Measurements from ENCODE around the gene CD300LG.

The CD300LG gene

GRCh38 chr17:43897831-43898230 lies 50.9 kb downstream of the CD300LG start:
- Mint-ChIP-seq H3K27ac (peak overlapping the region; percentile 75), H3K4me1 (peaks cover 44% of the 10 kb centered on the region), H3K27me3 (ENCODE audit: low read depth, poor library complexity) (peaks cover 4% of the 10 kb centered on the region), H3K4me3 (no peak overlapping the region), H3K36me3 (ENCODE audit: low read depth) (peaks cover 8% of the 10 kb centered on the region), H3K9me3 (no peaks in the 10 kb centered on the region)
- TF ChIP-seq CTCF (IDR thresholded peaks at IDR 0.05) = no peak
- DNase-seq = no peak

DNA sequence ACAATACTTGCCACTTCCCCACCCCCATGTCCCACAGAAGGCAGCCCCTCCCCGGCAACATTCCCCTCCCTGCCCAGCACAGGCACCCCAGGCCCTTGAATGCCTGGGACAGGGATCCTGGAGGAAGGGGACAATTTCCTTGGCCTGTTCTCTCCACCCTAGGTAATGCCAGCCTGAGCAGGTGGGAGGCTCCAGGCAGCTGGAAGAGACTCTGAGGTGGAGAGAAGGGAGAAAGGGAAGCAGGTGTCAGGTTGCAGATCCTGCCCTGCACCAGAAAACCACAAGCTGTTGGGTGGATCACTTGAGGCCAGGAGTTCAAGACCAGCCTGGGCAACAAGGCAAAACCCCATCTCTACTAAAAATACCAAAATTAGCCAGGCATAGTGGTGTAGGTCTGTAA lies 51.5 kb downstream of the CD300LG start:
- no peak overlapping the region for H3K27ac Mint-ChIP-seq
- no peaks in the 10 kb centered on the region for H3K9me3 Mint-ChIP-seq
- H3K27me3 Mint-ChIP-seq (ENCODE audit: low read depth, poor library complexity) = peaks cover 4% of the 10 kb centered on the region
- peak overlapping the region; percentile 18 for H3K4me3 Mint-ChIP-seq
- H3K36me3 Mint-ChIP-seq (ENCODE audit: low read depth) = peaks cover 8% of the 10 kb centered on the region
- TF ChIP-seq CTCF (IDR thresholded peaks at IDR 0.05) = no peak
- no peak for DNase-seq
- H3K4me1 Mint-ChIP-seq = peaks cover 44% of the 10 kb centered on the region

GRCh38 chr17:43900183-43900857 lies 53.3 kb downstream of the CD300LG start:
- Mint-ChIP-seq H3K4me3 (peak overlapping the region; percentile 76), H3K4me1 (peaks cover 58% of the 10 kb centered on the region), H3K27me3 (ENCODE audit: low read depth, poor library complexity) (peaks cover 4% of the 10 kb centered on the region), H3K9me3 (no peaks in the 10 kb centered on the region), H3K36me3 (ENCODE audit: low read depth) (peaks cover 8% of the 10 kb centered on the region), H3K27ac (no peak overlapping the region)
- DNase-seq = peak; percentile 96
- no peak for TF ChIP-seq CTCF (IDR thresholded peaks at IDR 0.05)

GRCh38 chr17:43900858-43901754 lies 54.1 kb downstream of the CD300LG start:
- no peak for TF ChIP-seq CTCF (IDR thresholded peaks at IDR 0.05)
- DNase-seq = no peak
- Mint-ChIP-seq H3K9me3 (no peaks in the 10 kb centered on the region), H3K27ac (no peak overlapping the region), H3K4me1 (peaks cover 66% of the 10 kb centered on the region), H3K4me3 (peak overlapping the region; percentile 76), H3K36me3 (ENCODE audit: low read depth) (peaks cover 2% of the 10 kb centered on the region), H3K27me3 (ENCODE audit: low read depth, poor library complexity) (peaks cover 4% of the 10 kb centered on the region)

GRCh38 chr17:43901861-43902589 lies 55.0 kb downstream of the CD300LG start:
- Mint-ChIP-seq H3K36me3 (ENCODE audit: low read depth) (no peaks in the 10 kb centered on the region), H3K27me3 (ENCODE audit: low read depth, poor library complexity) (peaks cover 4% of the 10 kb centered on the region), H3K4me3 (peak overlapping the region; percentile 29), H3K9me3 (no peaks in the 10 kb centered on the region), H3K27ac (no peak overlapping the region), H3K4me1 (peaks cover 70% of the 10 kb centered on the region)
- DNase-seq = no peak
- no peak for TF ChIP-seq CTCF (IDR thresholded peaks at IDR 0.05)

Data from nephron progenitor cell (in vitro differentiated cells).